Stomach (tissue), 4 donors: ENCODE data around the gene BTLA.

Source experiments
- EP300 ChIP-seq: sonication (generic); formaldehyde crosslinking; IDR thresholded peaks from one replicate; pipeline ENCODE4 v1.6.1; 2017; ENCODE audit warnings: antibody characterized with exemption
- POLR2A ChIP-seq, 4 donors: fragments of 450-650 bp; IDR thresholded peaks; one replicate each; pipeline ENCODE4 v1.6.1; 2016; ENCODE audit warnings: antibody characterized with exemption in 4 of 4, control low read depth in 2 of 4, mild to moderate bottlenecking in 1 of 4, moderate library complexity in 1 of 4
- POLR2AphosphoS5 ChIP-seq, 3 donors: sonication (generic); formaldehyde crosslinking; IDR thresholded peaks; one replicate each; pipeline ENCODE4 v1.6.1; 2016; ENCODE audit warnings: antibody characterized with exemption in 3 of 3
- TF ChIP-seq, protein P1 (sequence below), 7 experiments: fragments of 450-650 bp in 4 of 7; fragments of 200-600 bp in 3 of 7; sonication (generic) in 3 of 7; IDR thresholded peaks; one replicate each; pipeline ENCODE4 v1.5.1; 2016 to 2019; ENCODE audit warnings: antibody characterized with exemption in 7 of 7, control low read depth in 2 of 7, mild to moderate bottlenecking in 1 of 7

DNA sequence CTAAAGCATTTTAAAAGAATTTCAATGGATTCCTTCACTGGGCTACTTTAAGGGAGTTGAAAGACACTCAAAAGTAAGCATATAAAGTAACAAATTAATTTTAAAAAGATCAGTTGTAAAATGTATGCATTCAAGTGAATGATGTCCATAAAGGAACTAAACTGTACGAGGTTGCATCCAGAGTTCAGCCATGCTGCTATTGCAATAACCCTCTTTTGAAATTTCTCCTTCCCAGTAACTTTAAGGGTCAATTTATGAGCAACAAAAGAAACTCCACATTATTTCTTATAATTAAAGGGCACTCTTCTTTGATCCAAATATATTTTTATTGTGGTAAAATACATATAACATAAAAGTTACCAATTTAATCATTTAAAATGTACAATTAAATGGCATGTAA is 22.9 kb downstream of the BTLA start:
- TF ChIP-seq, protein P1, sequence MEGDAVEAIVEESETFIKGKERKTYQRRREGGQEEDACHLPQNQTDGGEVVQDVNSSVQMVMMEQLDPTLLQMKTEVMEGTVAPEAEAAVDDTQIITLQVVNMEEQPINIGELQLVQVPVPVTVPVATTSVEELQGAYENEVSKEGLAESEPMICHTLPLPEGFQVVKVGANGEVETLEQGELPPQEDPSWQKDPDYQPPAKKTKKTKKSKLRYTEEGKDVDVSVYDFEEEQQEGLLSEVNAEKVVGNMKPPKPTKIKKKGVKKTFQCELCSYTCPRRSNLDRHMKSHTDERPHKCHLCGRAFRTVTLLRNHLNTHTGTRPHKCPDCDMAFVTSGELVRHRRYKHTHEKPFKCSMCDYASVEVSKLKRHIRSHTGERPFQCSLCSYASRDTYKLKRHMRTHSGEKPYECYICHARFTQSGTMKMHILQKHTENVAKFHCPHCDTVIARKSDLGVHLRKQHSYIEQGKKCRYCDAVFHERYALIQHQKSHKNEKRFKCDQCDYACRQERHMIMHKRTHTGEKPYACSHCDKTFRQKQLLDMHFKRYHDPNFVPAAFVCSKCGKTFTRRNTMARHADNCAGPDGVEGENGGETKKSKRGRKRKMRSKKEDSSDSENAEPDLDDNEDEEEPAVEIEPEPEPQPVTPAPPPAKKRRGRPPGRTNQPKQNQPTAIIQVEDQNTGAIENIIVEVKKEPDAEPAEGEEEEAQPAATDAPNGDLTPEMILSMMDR (IDR thresholded peaks at IDR 0.05): no peak
- TF ChIP-seq POLR2A (IDR thresholded peaks at IDR 0.05): no peak
- no peak for TF ChIP-seq POLR2AphosphoS5 (IDR thresholded peaks at IDR 0.05)
- TF ChIP-seq EP300: no peak
